ENCODE data around the gene CGB1. TPM values are rescaled to one million over a fixed set of nuclear protein-coding genes. Genes with fewer than 3 reads are reported as not detected.

Gene CGB1
- total RNA-seq, 1 experiment from 2014 or later: not detected

DNA sequence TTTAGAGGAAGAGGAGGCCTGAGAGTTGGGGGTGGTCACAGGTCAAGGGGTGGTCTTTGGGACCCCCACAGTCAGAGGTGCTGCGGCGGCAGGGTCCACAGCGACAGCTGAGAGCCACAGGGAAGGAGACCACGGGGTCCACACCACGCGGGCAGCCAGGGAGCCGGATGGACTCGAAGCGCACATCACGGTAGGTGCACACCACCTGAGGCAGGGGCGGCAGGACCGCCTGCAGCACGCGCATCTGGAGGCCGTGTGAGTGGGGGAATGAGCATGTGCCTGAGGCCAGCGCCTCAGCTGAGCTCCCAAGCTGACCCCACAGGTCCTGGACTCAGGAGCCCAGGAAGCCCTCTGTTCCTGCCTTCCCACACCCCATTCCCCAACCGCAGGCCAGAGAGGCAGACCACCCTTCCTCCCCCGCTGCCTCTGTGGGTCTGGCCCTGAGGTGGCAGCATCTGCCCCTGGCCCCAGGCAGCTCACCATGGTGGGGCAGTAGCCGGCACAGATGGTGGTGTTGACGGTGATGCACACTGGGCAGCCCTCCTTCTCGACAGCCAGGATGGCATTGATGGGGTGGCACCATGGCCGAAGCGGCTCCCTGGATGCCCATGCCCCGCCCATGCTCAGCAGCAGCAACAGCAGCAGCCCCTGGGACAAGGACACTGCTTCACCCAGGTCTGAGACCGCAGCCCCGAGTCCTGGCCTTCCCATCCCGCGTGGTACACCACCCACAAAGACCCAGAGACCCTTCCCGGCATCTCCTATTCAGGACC lies 20.4 kb downstream of the CGB1 start:
- no peak overlapping the region for H2BK5ac ChIP-seq (ENCODE audit: insufficient read length, low read length)
- peaks cover 4% of the 10 kb centered on the region; the same call in 1 of the 2 replicates for H3K4me1 ChIP-seq (ENCODE audit: insufficient read depth, low read length)
- no peak overlapping the region for H2AFZ ChIP-seq (ENCODE audit: low read length)
- no peak overlapping the region for H3K56ac ChIP-seq (ENCODE audit: insufficient read length, low read depth, low read length)
- no CpG with 5 or more reads among the region's 29 CpGs for WGBS (ENCODE audit: extremely low coverage, insufficient read length, low lambda C conversion rate)
- H2BK12ac ChIP-seq (ENCODE audit: insufficient read length, low read depth, low read length): no peak overlapping the region
- peaks cover 15 to 33% of the 10 kb centered on the region in 2 experiments for H3K4me1 Mint-ChIP-seq
- TF ChIP-seq, protein P1, sequence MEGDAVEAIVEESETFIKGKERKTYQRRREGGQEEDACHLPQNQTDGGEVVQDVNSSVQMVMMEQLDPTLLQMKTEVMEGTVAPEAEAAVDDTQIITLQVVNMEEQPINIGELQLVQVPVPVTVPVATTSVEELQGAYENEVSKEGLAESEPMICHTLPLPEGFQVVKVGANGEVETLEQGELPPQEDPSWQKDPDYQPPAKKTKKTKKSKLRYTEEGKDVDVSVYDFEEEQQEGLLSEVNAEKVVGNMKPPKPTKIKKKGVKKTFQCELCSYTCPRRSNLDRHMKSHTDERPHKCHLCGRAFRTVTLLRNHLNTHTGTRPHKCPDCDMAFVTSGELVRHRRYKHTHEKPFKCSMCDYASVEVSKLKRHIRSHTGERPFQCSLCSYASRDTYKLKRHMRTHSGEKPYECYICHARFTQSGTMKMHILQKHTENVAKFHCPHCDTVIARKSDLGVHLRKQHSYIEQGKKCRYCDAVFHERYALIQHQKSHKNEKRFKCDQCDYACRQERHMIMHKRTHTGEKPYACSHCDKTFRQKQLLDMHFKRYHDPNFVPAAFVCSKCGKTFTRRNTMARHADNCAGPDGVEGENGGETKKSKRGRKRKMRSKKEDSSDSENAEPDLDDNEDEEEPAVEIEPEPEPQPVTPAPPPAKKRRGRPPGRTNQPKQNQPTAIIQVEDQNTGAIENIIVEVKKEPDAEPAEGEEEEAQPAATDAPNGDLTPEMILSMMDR (conservative IDR thresholded peaks at IDR 0.05): no peak
- no peak overlapping the region for H4K91ac ChIP-seq (ENCODE audit: insufficient read length, low read depth, low read length)
- H4K20me1 ChIP-seq (ENCODE audit: control insufficient read depth, insufficient read depth, insufficient read length): no peaks in the 10 kb centered on the region
- H3K27me3 ChIP-seq (ENCODE audit: insufficient read depth, low read length): no peaks in the 10 kb centered on the region; the same call in 1 of the 2 replicates
- H3K9ac ChIP-seq (ENCODE audit: extremely low read depth, insufficient read length, low read length): no peak overlapping the region
- no peak overlapping the region for H3K4me2 ChIP-seq (ENCODE audit: insufficient read depth, insufficient read length, low read length)
- H2BK120ac ChIP-seq (ENCODE audit: low read depth, low read length, poor library complexity, severe bottlenecking): no peak overlapping the region
- no peak overlapping the region for H3K18ac ChIP-seq (ENCODE audit: insufficient read length, low read depth, low read length)
- H2BK20ac ChIP-seq (ENCODE audit: low read depth, low read length, poor library complexity, severe bottlenecking): no peak overlapping the region
- no peaks in the 10 kb centered on the region for H3K79me2 ChIP-seq (ENCODE audit: insufficient read depth, low read length)
- no peak for DNase-seq
- H4K8ac ChIP-seq (replicated peaks; ENCODE audit: insufficient read length, low read depth, low read length): no peak overlapping the region
- H3T11ph ChIP-seq (ENCODE audit: low read length): no peak overlapping the region
- peaks cover 16 to 50% (median 48%) of the 10 kb centered on the region in 3 experiments; a peak in 6 of 7 replicates for H3K36me3 Mint-ChIP-seq (ENCODE audit: insufficient read depth in 1 of 3, low read depth in 3 of 3)
- H3K14ac ChIP-seq (ENCODE audit: insufficient read depth, low read length): no peak overlapping the region
- no peaks in the 10 kb centered on the region for H3K79me1 ChIP-seq (ENCODE audit: insufficient read depth, low read depth, low read length, poor library complexity, severe bottlenecking)
- peaks cover 8% of the 10 kb centered on the region for H3K23me2 ChIP-seq (ENCODE audit: insufficient read length, low read depth, low read length, poor library complexity, severe bottlenecking)
- H2BK15ac ChIP-seq (ENCODE audit: low read depth, low read length): no peak overlapping the region
- H4K5ac ChIP-seq (ENCODE audit: insufficient read length, low read depth, low read length): no peak overlapping the region
- H3K23ac ChIP-seq (ENCODE audit: insufficient read length, low read depth, low read length): no peak overlapping the region
- no peak overlapping the region for H3K27ac Mint-ChIP-seq
- H3K27ac ChIP-seq (ENCODE audit: insufficient read length, low read depth, low read length): no peak overlapping the region
- no peaks in the 10 kb centered on the region for H3K9me3 ChIP-seq (ENCODE audit: control insufficient read depth, low read depth, low read length)
- no peak overlapping the region; a peak in 1 of 5 replicates for H3K4me3 Mint-ChIP-seq
- peaks cover 25% of the 10 kb centered on the region for H3K27me3 Mint-ChIP-seq (ENCODE audit: low read depth)
- peaks cover 0 to 1% of the 10 kb centered on the region in 2 experiments; a peak in 1 of 5 replicates for H3K9me3 Mint-ChIP-seq
- H2AK5ac ChIP-seq (ENCODE audit: insufficient read length, low read length): no peak overlapping the region
- no peak overlapping the region for H3K4ac ChIP-seq (ENCODE audit: low read depth, low read length)

Measured in H9 (cell line).